ENCODE data around the gene TMSB4X. TPM values are rescaled to one million over a fixed set of nuclear protein-coding genes. Genes with fewer than 3 reads are reported as not detected.

The TMSB4X gene
- total and polyA plus RNA-seq, 2 of the 8 experiments (the other 6 are each of a cell fraction or from before 2014, with no cell fraction given): 2,063 to 2,112 TPM

- no peak for TF ChIP-seq NANOG (IDR thresholded peaks at IDR 0.05; ENCODE audit: insufficient read depth, low read depth, low read length, poor library complexity, severe bottlenecking)
- TF ChIP-seq YY1 (IDR thresholded peaks at IDR 0.05; ENCODE audit: low read depth, low read length): no peak
- TF ChIP-seq E2F6 (IDR thresholded peaks at IDR 0.05): no peak
- no peak for TF ChIP-seq SAP30 (IDR thresholded peaks at IDR 0.05; ENCODE audit: insufficient read depth, insufficient replicate concordance, low read length)
- no peak for TF ChIP-seq FOSL1 (IDR thresholded peaks at IDR 0.05; ENCODE audit: insufficient read depth, low read depth, low read length)
- TF ChIP-seq RXRA (IDR thresholded peaks at IDR 0.05; ENCODE audit: insufficient read depth, low read depth, low read length): no peak
- TF ChIP-seq KDM5A (IDR thresholded peaks at IDR 0.05; ENCODE audit: low read length): no peak
- no peak for TF ChIP-seq SIN3A (conservative IDR thresholded peaks at IDR 0.05 in 1 of 2, IDR thresholded peaks at IDR 0.05 in 1 of 2; ENCODE audit: low read depth in 1 of 2, low read length in 2 of 2)
- no peak for TF ChIP-seq MAFK (IDR thresholded peaks at IDR 0.05; ENCODE audit: low read depth, low read length)
- TF ChIP-seq MAX (IDR thresholded peaks at IDR 0.05): no peak
Measured at GRCh38 chrX:12971282-12972003, 3.5 kb upstream of the TMSB4X start (continued).

Measured in H1 (cell line).